IMR-90 (cell line): ENCODE data around the gene DISC1.

Experiments
- CEBPB ChIP-seq: IDR thresholded peaks from 2 replicates; pipeline ENCODE4 v1.6.1; 2012; ENCODE audit warnings: low read depth, low read length, improper control_type of control experiment
- CHD1 ChIP-seq: IDR thresholded peaks from 2 replicates; pipeline ENCODE4 v1.6.1; 2012; ENCODE audit warnings: low read depth, low read length, improper control_type of control experiment
- CTCF ChIP-seq: conservative IDR thresholded peaks from 2 replicates; pipeline ENCODE4 v1.5.1; 2012; ENCODE audit warnings: mild to moderate bottlenecking, low read depth, low read length, improper control_type of control experiment
- ELK1 ChIP-seq: fragments of 150-350 bp; IDR thresholded peaks from 2 replicates; pipeline ENCODE4 v1.6.1; 2016; ENCODE audit warnings: low read depth, mild to moderate bottlenecking, low read length, moderate library complexity, borderline replicate concordance
- NFE2L2 ChIP-seq: fragments of 150-350 bp; IDR thresholded peaks from 2 replicates; pipeline ENCODE4 v1.6.1; 2016; ENCODE audit warnings: low read depth, mild to moderate bottlenecking, low read length
- POLR2A ChIP-seq: IDR thresholded peaks from 2 replicates; pipeline ENCODE4 v1.6.1; 2012; ENCODE audit warnings: mild to moderate bottlenecking, low read depth, low read length
- RAD21 ChIP-seq: IDR thresholded peaks from 2 replicates; pipeline ENCODE4 v1.6.1; 2012; ENCODE audit warnings: low read length, improper control_type of control experiment
- RCOR1 ChIP-seq: IDR thresholded peaks from 2 replicates; pipeline ENCODE4 v1.6.1; 2012; ENCODE audit warnings: mild to moderate bottlenecking, low read length, improper control_type of control experiment; ENCODE audit not compliant: insufficient replicate concordance
- RFX5 ChIP-seq: IDR thresholded peaks from 2 replicates; pipeline ENCODE4 v1.8.0; 2012; ENCODE audit warnings: low read depth, mild to moderate bottlenecking, low read length, moderate library complexity

GRCh38 chr1:231856426-231856825, 229.8 kb downstream of the DISC1 start:
- no peak for TF ChIP-seq RAD21
- no peak for TF ChIP-seq CTCF
- no peak for TF ChIP-seq RFX5
- no peak for TF ChIP-seq CHD1
- TF ChIP-seq POLR2A = no peak
- no peak for TF ChIP-seq CEBPB
- no peak for TF ChIP-seq ELK1
- no peak for TF ChIP-seq NFE2L2
- no peak for TF ChIP-seq RCOR1
